ENCODE results near the gene OR2H1. TPM values are rescaled to one million over a fixed set of nuclear protein-coding genes. Genes with fewer than 3 reads are reported as not detected.

OR2H1 gene
- total RNA-seq, 6 donors from 2014 or later = not detected

DNA sequence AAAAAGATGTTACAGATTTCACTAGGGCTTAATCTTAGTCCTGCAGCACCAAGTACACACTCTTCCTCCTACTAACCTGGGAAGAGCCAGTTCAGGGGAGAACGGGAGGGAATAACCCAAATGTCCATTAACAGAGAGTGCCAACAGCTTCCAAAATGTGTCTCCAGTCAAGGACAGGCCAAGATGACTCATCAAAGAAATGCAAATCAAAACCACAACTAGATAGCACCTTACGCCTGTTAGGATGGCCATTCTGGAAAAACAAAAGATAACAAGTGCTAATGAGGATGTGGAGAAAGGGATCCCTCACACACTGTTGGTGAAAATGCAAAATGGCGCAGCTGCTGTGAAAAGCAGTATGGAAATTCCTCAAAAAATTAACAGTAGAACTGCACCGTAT, 34.6 kb downstream of the OR2H1 start:
- ATAC-seq (ENCODE audit: low FRiP score in 2 of 2) (no peak), DNase-seq (no peak)
- no peak overlapping the region for H3K27ac ChIP-seq
- no peaks in the 10 kb centered on the region for H3K36me3 ChIP-seq
- H3K4me1 ChIP-seq = no peaks in the 10 kb centered on the region
- 86 to 91% methylated on average over 4 of the region's 4 CpGs for WGBS, 2 donors
- no peak overlapping the region for H3K4me3 ChIP-seq
- H3K27me3 ChIP-seq = no peaks in the 10 kb centered on the region
- TF ChIP-seq POLR2A (IDR thresholded peaks at IDR 0.05) = no peak
- no peak for TF ChIP-seq EP300 (IDR thresholded peaks at IDR 0.05)
- TF ChIP-seq, protein P1, sequence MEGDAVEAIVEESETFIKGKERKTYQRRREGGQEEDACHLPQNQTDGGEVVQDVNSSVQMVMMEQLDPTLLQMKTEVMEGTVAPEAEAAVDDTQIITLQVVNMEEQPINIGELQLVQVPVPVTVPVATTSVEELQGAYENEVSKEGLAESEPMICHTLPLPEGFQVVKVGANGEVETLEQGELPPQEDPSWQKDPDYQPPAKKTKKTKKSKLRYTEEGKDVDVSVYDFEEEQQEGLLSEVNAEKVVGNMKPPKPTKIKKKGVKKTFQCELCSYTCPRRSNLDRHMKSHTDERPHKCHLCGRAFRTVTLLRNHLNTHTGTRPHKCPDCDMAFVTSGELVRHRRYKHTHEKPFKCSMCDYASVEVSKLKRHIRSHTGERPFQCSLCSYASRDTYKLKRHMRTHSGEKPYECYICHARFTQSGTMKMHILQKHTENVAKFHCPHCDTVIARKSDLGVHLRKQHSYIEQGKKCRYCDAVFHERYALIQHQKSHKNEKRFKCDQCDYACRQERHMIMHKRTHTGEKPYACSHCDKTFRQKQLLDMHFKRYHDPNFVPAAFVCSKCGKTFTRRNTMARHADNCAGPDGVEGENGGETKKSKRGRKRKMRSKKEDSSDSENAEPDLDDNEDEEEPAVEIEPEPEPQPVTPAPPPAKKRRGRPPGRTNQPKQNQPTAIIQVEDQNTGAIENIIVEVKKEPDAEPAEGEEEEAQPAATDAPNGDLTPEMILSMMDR (IDR thresholded peaks at IDR 0.05) = no peak
- no peak for TF ChIP-seq POLR2AphosphoS5 (IDR thresholded peaks at IDR 0.05)
- H3K9me3 ChIP-seq = no peaks in the 10 kb centered on the region

DNA sequence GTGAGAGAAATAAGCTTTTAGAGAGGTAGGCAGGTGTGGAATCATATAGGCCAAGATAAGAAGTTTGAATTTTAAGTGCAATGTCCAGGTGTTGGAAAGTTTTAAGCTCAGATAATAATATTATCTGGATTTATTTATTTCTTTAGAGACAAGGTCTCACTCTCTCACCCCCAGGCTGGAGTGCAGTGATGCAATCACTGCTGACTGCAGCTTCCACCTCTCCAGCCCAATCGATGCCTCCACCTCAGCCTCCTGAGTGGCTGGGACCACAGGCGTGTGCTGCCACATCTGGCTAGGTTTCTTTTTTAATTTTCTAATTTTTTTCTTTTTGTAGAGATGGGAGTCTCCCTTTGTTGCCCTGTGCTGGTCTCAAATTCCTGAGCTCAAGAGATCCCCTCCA, 36.3 kb downstream of the OR2H1 start:
- ATAC-seq (ENCODE audit: low FRiP score in 2 of 2) = no peak
- no peaks in the 10 kb centered on the region for H3K36me3 ChIP-seq
- no peak for TF ChIP-seq EP300 (IDR thresholded peaks at IDR 0.05)
- WGBS, 2 donors = 55 to 73% methylated on average over 2 of the region's 2 CpGs
- H3K27ac ChIP-seq = no peak overlapping the region
- no peak for DNase-seq
- H3K4me3 ChIP-seq = no peak overlapping the region
- H3K27me3 ChIP-seq = no peaks in the 10 kb centered on the region
- no peaks in the 10 kb centered on the region for H3K9me3 ChIP-seq
- H3K4me1 ChIP-seq = no peaks in the 10 kb centered on the region

DNA sequence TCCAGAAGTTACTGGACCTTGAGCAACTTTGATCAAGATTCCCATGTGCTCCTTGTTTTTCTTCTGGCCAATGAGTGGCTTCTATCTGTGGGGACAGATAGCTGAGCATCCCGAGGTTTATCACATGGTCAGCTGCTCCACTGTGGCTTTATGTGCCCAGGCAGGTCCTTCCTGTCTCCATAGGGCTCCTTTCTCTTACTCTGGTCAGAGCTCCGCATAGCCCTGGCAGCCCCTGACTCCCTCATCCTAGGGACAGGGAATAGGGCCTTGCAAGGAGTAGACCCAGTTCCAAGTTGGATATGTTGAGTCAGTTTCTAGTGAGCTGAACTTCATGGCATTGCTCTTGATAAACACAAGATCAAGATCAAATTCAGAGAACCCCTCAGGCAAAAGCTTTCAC, 37.2 kb downstream of the OR2H1 start:
- ATAC-seq (ENCODE audit: low FRiP score in 2 of 2) = peak in 1 of 2 donors; percentile 51
- Histone ChIP-seq H3K4me3 (no peak overlapping the region), H3K36me3 (no peaks in the 10 kb centered on the region), H3K9me3 (no peaks in the 10 kb centered on the region), H3K4me1 (no peaks in the 10 kb centered on the region), H3K27ac (no peak overlapping the region), H3K27me3 (no peaks in the 10 kb centered on the region)
- no peak for TF ChIP-seq EP300 (IDR thresholded peaks at IDR 0.05)
- 71 to 78% methylated on average over 2 of the region's 2 CpGs for WGBS, 2 donors
- DNase-seq = no peak

DNA sequence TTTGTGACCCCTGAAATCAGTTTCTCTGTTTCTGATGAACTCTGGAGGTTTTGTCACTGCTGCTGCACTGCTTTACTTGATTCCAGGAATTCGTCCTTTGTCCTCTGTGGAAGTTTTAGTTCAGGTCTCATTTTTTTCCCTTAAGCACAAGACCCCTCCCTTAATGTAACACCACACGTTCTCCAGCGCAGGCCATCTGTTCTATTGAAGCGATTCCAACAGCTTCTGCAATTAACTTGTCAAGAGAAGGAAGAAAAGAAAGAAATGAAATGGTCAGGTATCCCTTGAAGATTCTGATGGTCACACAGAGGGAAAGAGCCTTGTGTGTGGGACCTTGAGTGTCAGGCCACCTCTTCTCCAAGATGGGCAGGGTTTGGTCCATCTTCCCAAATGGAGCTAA, 38.6 kb downstream of the OR2H1 start:
- ATAC-seq (ENCODE audit: low FRiP score in 2 of 2) = no peak
- no peaks in the 10 kb centered on the region for H3K9me3 ChIP-seq
- WGBS, 2 donors = 81 to 82% methylated on average over 4 of the region's 4 CpGs
- H3K36me3 ChIP-seq = no peaks in the 10 kb centered on the region
- no peak overlapping the region for H3K4me3 ChIP-seq
- no peaks in the 10 kb centered on the region for H3K27me3 ChIP-seq
- H3K27ac ChIP-seq = no peak overlapping the region
- no peak for DNase-seq
- H3K4me1 ChIP-seq = no peaks in the 10 kb centered on the region
- TF ChIP-seq POLR2AphosphoS5 (IDR thresholded peaks at IDR 0.05) = no peak
- no peak for TF ChIP-seq POLR2A (IDR thresholded peaks at IDR 0.05)

DNA sequence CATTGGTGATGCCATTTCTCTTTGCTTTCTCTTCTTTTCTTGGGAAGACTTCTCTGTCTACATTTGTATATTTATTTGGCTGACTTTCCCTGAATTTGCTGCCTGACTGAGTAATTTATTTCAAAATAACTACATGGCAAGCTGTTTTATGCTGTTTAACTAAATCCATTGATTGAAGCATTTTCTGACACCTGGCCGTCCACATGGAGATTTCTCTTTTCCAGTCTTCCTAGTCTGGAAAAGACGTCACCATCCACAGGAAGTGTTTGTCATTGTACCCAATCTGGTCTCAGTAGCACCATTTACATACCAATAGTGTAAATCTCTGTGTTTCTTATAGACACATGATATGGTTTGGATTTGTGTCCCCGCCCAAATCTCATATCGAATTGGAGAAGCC, 40.0 kb downstream of the OR2H1 start:
- ATAC-seq (ENCODE audit: low FRiP score in 2 of 2) = no peak
- DNase-seq = no peak
- Histone ChIP-seq H3K27me3 (no peaks in the 10 kb centered on the region), H3K9me3 (no peaks in the 10 kb centered on the region), H3K36me3 (no peaks in the 10 kb centered on the region), H3K4me1 (no peaks in the 10 kb centered on the region), H3K4me3 (no peak overlapping the region), H3K27ac (no peak overlapping the region)
- 78 to 80% methylated on average over 4 of the region's 4 CpGs for WGBS, 2 donors
- TF ChIP-seq, protein P1 (IDR thresholded peaks at IDR 0.05) = no peak
- no peak for TF ChIP-seq POLR2AphosphoS5 (IDR thresholded peaks at IDR 0.05)
- no peak for TF ChIP-seq POLR2A (IDR thresholded peaks at IDR 0.05)
- TF ChIP-seq EP300 (IDR thresholded peaks at IDR 0.05) = no peak

DNA sequence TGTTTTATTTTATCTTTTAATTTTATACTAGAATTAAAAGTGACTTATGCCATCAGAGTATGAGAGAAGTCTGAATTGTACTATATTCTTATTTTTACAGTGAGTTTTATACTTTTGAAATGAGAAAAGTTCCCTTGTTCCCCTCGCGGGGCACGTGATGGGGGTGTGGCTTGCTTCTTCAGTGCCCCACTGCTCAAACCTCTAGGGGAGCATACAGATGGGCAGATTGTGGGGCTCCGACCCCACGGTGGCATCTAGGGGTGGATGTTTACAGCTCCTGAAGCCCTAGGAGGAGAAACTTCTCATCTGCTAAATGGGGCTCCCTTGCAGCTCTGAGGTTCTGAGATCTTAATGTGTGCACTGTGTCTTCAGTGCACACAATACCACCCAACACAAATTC, 42.7 kb downstream of the OR2H1 start:
- Histone ChIP-seq H3K9me3 (no peaks in the 10 kb centered on the region), H3K27ac (no peak overlapping the region), H3K4me1 (no peaks in the 10 kb centered on the region), H3K27me3 (no peaks in the 10 kb centered on the region), H3K4me3 (no peak overlapping the region), H3K36me3 (no peaks in the 10 kb centered on the region)
- WGBS, 2 donors = 82 to 84% methylated on average over 5 of the region's 5 CpGs
- ATAC-seq (ENCODE audit: low FRiP score in 2 of 2) (no peak), DNase-seq (no peak)
- TF ChIP-seq POLR2AphosphoS5 (IDR thresholded peaks at IDR 0.05) = no peak
- TF ChIP-seq, protein P1 (IDR thresholded peaks at IDR 0.05) = no peak
- TF ChIP-seq EP300 (IDR thresholded peaks at IDR 0.05) = no peak
- no peak for TF ChIP-seq POLR2A (IDR thresholded peaks at IDR 0.05)
